HG03139 (cell line): Measurements from ENCODE around the gene FAM240A.

Experiments used
- ATAC-seq: cut with Tn5 transposase; IDR thresholded peaks from one replicate; pipeline ENCODE4 v1.9.1; 2021; ENCODE audit not compliant: unreplicated experiment

The FAM240A gene

GRCh38 chr3:46661776-46662766, 49.7 kb downstream of the FAM240A start:
- ATAC-seq = no peak

- no peak for ATAC-seq
These were observed 50.6 kb downstream of the FAM240A start for GRCh38 chr3:46662771-46663551.

GRCh38 chr3:46663591-46664135, 51.3 kb downstream of the FAM240A start:
- no peak for ATAC-seq

GRCh38 chr3:46664188-46664970, 52.1 kb downstream of the FAM240A start:
- no peak for ATAC-seq

- ATAC-seq = no peak
These were observed 52.8 kb downstream of the FAM240A start for GRCh38 chr3:46664971-46665762.

- no peak for ATAC-seq
These were observed 53.6 kb downstream of the FAM240A start for GRCh38 chr3:46665763-46666452.

- no peak for ATAC-seq
These were observed 54.1 kb downstream of the FAM240A start for GRCh38 chr3:46666453-46666845.

GRCh38 chr3:46667061-46667621, 54.8 kb downstream of the FAM240A start:
- ATAC-seq = no peak

- no peak for ATAC-seq
These were observed 55.3 kb downstream of the FAM240A start for GRCh38 chr3:46667657-46668056.

GRCh38 chr3:46668116-46668515, 55.8 kb downstream of the FAM240A start:
- ATAC-seq = no peak

GRCh38 chr3:46668591-46668990, 56.3 kb downstream of the FAM240A start:
- ATAC-seq = no peak

- no peak for ATAC-seq
These were observed 57.1 kb downstream of the FAM240A start for GRCh38 chr3:46669191-46669999.

- ATAC-seq = no peak
These were observed 57.9 kb downstream of the FAM240A start for GRCh38 chr3:46670000-46670890.

- no peak for ATAC-seq
These were observed 58.6 kb downstream of the FAM240A start for GRCh38 chr3:46670891-46671427.

- ATAC-seq = no peak
These were observed 59.4 kb downstream of the FAM240A start for GRCh38 chr3:46671541-46672348.

- no peak for ATAC-seq
These were observed 60.0 kb downstream of the FAM240A start for GRCh38 chr3:46672349-46672695.
